MG63 (cell line): ENCODE data around the gene MTX3. TPM values are rescaled to one million over a fixed set of nuclear protein-coding genes. Genes with fewer than 3 reads are reported as not detected.
A peak's percentile ranks its signal among the peaks of the same experiment; 100 is the strongest.

ENCODE experiments used
- DNase-seq: peaks from one replicate; pipeline ENCODE4 v3.0.0-alpha.2; 2020
- H3K27me3 ChIP-seq: fragments of 250-450 bp; sonication (Bioruptor Pico); 2 replicates; pipeline ENCODE4 v1.5.1; 2020; ENCODE audit warnings: mild to moderate bottlenecking, moderate library complexity
- H3K36me3 ChIP-seq: fragments of 250-450 bp; sonication (Bioruptor Pico); 2 replicates; pipeline ENCODE4 v1.5.1; 2020; ENCODE audit warnings: mild to moderate bottlenecking, moderate library complexity
- H3K4me3 ChIP-seq: fragments of 250-450 bp; sonication (Bioruptor Pico); 2 replicates; pipeline ENCODE4 v1.5.1; 2020; ENCODE audit warnings: mild to moderate bottlenecking, moderate library complexity
- H3K9me3 ChIP-seq: fragments of 250-450 bp; sonication (Bioruptor Pico); 2 replicates; pipeline ENCODE4 v1.5.1; 2020; ENCODE audit warnings: mild to moderate bottlenecking, moderate library complexity
- total RNA-seq: library from RNA; depleted of rRNA; stranded (reverse); fragments of >200 nt; shearing (Covaris generic); gene quantifications from 2 replicates; pipeline ENCODE4 v1.2.3, GENCODE V29; 2014; ENCODE audit warnings: low replicate concordance; rRNA removed

Gene MTX3, protein sequence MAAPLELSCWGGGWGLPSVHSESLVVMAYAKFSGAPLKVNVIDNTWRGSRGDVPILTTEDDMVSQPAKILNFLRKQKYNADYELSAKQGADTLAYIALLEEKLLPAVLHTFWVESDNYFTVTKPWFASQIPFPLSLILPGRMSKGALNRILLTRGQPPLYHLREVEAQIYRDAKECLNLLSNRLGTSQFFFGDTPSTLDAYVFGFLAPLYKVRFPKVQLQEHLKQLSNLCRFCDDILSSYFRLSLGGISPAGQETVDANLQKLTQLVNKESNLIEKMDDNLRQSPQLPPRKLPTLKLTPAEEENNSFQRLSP
- 3.4 and 7.1 TPM in 2 replicates for total RNA-seq

DNA sequence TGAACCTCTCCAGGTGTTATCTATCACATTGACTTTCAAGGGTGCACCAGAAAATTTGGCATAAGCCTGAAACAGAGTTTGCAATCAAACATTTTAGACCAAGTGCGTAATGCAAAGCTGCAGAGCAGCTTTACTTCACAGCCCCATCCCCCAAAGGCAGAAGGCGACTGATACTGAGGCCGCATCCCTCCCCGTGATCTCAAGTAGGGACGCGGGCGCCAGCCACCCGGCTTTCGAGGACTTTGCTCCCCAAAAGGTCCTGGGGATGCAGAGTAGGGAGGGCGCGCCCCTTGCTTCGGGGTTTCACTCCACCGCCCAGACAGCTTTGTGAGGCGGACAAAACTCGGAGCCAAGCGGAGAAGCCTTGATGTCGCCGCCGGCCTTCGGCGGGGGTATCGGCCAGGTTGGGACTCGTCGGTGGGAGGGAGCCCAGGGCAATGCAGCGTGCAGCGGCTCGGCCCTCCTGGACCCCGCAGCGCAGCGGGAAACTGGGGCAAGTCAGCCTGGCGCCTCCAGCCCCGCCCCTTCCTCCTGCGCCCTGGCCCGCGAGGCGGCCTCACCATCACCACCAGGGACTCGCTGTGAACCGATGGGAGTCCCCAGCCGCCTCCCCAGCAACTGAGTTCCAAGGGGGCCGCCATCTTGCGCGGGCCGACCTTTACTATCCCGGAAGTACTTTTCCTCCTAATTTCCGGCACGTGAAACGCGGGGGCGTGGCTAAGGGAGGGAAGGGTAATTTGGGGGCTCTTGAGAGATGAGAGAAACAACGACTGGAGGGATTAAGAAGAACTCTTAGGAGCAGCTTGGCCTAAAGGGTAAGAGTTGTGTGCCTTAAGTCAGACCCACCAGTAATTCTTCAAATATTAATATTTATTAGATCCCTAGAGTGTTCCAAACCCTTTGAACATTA, at the start of gene MTX3:
Gene MTX3 (minus strand): TSS at position 665 of the 910 bp plus-strand sequence. CDS start 24 bp downstream, at position 641.
- Histone ChIP-seq H3K27me3 (no peaks in the 10 kb centered on the region), H3K36me3 (peaks cover 31% of the 10 kb centered on the region), H3K9me3 (no peaks in the 10 kb centered on the region), H3K4me3 (peak within 1 kb of the TSS; percentile 80)
- DNase-seq = peak; percentile 89

DNA sequence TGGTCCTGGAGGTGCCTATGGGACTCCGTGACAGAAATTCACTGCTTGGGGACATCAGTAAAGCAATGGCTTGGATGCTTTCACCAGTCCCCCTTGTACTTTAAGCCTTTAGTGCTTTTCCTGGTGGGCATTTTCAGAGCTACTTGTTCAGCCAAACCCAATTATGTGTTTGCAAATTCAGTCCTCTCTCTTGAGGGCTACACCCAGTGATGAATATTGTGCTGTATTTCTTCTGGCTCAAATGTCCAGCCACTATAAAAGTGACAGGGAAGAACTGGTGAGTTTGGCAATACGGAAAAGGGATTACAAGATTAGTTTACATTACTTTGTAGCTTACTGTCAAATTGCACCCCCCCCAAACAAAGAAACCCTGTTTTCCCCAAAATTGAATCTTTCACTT, 48.6 kb upstream of the MTX3 start:
- Histone ChIP-seq H3K36me3 (no peaks in the 10 kb centered on the region), H3K27me3 (peaks cover 11% of the 10 kb centered on the region; the same call in 1 of the 2 replicates), H3K9me3 (no peaks in the 10 kb centered on the region), H3K4me3 (no peak overlapping the region)
- no peak for DNase-seq

DNA sequence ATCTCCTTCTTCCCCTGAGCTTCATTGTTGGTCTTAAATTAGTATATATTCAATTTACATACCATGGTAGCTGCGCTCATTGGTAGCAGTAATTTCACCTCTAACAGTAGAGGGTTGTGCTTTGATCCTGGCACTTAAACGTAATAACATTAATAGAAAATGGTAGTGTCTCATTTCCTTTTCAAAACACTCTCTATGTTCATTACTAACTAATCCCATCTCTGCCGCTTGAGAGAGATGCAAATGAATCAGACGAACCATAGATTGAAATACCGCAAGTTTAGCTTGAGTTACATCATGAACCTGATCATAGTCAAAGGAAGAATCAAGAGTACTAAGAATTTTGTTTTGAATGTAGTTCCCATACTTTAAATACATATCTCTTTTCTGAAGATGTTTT, 46.3 kb upstream of the MTX3 start:
- Histone ChIP-seq H3K4me3 (no peak overlapping the region), H3K36me3 (no peaks in the 10 kb centered on the region), H3K27me3 (peaks cover 11% of the 10 kb centered on the region; the same call in 1 of the 2 replicates), H3K9me3 (no peaks in the 10 kb centered on the region)
- no peak for DNase-seq

DNA sequence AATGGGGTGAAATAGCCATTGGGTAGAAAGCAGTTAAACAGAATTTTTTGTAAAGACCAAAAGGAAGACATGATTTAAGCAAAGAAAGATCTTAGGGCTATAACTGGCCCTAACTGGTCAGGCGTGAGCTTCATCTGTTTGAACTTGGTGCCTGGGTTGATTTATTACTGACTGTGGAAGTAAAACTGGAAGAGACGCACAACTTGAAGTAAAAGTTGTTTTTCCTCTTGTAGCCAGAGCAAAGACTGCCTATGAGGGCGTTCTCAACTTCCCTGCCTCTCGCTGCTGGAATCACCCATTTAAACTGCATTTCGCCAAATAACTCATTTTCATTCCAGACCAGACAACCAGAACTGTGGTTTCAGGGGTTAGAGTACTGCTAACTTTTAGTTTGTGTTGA, 45.6 kb upstream of the MTX3 start:
- H3K36me3 ChIP-seq = no peaks in the 10 kb centered on the region
- H3K4me3 ChIP-seq = no peak overlapping the region
- H3K9me3 ChIP-seq = no peaks in the 10 kb centered on the region
- no peak for DNase-seq
- peaks cover 11% of the 10 kb centered on the region; the same call in 1 of the 2 replicates for H3K27me3 ChIP-seq

DNA sequence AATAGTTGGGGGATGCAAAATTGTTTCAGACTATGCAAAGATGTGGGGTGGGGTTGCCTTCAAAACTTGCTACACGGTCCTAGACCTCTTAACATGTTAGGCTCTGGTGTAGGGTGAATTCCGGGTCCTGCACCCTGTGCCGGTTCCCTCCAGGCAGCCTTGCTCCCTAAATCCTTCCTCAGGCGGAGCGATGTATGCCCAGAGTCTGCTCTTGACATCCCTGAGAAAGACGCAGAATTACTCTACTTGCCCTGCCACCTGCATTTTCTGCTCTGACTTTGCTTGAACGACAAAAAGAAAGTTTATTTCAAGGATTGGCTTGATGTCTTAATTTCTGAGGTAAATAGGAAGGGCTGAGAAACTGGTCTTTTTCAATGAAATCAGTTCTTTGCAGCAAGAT, 44.8 kb upstream of the MTX3 start:
- peaks cover 11% of the 10 kb centered on the region; the same call in 1 of the 2 replicates for H3K27me3 ChIP-seq
- no peaks in the 10 kb centered on the region for H3K36me3 ChIP-seq
- H3K9me3 ChIP-seq = no peaks in the 10 kb centered on the region
- H3K4me3 ChIP-seq = no peak overlapping the region
- no peak for DNase-seq

DNA sequence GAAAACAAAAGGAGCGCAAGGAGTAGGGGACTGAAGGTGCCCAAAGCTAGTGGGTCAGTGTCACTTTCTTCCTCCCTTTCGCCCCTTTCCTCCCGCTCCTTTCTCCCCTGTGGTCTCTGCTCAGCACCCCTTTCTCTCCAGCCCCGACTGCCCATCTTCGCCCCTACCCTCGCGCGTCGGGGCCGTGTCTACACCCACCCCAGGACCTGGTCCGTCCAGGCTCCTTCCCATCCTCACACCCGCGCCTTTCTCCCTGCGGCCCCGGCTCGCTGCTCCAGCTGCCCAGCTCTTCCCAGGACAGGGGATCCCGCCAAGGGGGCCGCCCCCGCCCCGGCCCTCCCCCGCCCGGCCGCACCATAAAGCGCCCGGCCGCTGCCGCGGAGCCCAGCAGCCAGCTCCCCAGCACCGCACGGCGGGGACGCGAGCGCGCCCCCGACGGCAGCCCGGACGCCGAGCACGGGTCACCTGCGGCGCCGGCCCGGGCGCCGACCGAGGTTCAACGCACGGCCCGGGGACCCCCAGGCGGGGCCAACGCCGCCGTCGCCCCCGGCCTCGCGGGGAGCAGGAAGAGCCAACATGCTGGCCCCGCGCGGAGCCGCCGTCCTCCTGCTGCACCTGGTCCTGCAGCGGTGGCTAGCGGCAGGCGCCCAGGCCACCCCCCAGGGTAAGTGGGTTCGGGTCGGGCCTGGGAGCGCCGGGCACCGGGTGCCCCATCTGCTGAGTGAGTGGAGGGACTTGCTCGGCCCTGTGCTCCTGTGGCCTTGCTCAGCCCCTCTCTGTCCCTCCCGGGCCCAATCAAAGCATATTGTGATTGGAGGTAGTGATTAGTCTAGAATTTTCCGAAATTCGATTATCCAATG, 44.1 kb upstream of the MTX3 start, which contains the start of gene THBS4:
Gene THBS4 (plus strand): TSS at position 387 of the 860 bp plus-strand sequence. CDS start 190 bp downstream, at position 577.
- H3K9me3 ChIP-seq = no peaks in the 10 kb centered on the region
- peak within 1 kb of the TSS; percentile 11; the same call in 1 of the 2 replicates for H3K4me3 ChIP-seq
- no peak for DNase-seq
- peaks cover 11% of the 10 kb centered on the region; the same call in 1 of the 2 replicates for H3K27me3 ChIP-seq
- no peaks in the 10 kb centered on the region for H3K36me3 ChIP-seq

DNA sequence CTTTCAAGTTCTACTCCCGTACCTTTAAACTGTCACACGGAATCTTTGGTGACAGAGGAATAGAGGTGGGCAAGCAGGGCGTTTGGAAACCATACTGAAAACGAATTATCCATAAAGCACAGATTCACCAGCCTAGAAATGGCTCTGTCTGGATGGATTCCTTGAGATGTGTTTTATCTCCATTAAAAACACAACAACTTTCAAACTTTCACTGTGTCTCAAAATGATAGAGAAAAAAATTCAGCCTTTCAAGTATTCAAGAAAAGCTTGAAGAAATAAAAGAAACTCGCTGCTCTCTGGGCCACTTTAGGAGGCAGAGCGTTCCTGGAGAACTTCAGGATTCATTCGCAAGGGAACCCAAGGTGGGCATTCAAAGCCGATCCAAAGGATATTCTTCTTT, 43.5 kb upstream of the MTX3 start:
- Histone ChIP-seq H3K4me3 (no peak overlapping the region), H3K36me3 (no peaks in the 10 kb centered on the region), H3K9me3 (no peaks in the 10 kb centered on the region), H3K27me3 (peaks cover 11% of the 10 kb centered on the region; the same call in 1 of the 2 replicates)
- no peak for DNase-seq

DNA sequence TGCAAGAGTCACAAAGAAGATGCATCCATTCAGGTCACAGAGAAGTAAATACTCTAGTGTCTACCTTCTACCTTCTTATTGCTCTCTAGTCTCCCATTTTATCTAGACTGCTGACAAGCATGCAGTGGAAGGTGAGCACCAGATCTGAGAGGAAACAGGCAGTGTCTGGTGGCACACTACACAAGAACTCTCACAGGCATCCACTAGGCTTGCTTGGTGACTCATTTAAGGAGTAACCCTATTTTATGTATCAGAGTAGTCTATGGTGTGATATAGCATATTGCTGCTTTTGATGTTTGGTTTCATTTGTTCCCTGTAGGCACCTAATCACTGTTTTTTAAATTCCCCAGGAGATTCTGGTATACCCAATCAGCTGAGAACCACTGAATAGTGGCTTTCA, 42.5 kb upstream of the MTX3 start:
- Histone ChIP-seq H3K9me3 (no peaks in the 10 kb centered on the region), H3K27me3 (peaks cover 11% of the 10 kb centered on the region; the same call in 1 of the 2 replicates), H3K36me3 (no peaks in the 10 kb centered on the region), H3K4me3 (no peak overlapping the region)
- DNase-seq = no peak

DNA sequence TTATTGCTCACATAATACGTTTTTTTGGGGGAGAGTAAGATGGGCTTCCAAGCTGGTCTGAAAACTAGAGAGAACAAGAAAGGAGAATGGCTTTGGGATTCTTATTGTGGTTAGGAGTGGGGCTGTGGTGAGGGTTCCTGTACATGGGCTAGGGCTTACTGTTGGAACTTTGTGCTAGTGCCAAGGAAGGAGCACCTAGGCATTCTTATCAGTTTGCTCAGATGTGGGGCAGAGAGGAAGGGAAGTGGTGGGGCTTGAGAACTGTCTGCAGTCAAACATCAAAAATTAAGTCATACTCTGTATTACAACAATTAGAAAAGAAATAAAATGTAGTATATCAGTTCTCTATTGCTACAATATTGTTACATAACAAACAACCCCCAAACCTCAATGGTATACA, 40.0 kb upstream of the MTX3 start:
- no peak for DNase-seq
- no peak overlapping the region for H3K4me3 ChIP-seq
- peaks cover 9% of the 10 kb centered on the region; the same call in 1 of the 2 replicates for H3K27me3 ChIP-seq
- no peaks in the 10 kb centered on the region for H3K36me3 ChIP-seq
- H3K9me3 ChIP-seq = no peaks in the 10 kb centered on the region

DNA sequence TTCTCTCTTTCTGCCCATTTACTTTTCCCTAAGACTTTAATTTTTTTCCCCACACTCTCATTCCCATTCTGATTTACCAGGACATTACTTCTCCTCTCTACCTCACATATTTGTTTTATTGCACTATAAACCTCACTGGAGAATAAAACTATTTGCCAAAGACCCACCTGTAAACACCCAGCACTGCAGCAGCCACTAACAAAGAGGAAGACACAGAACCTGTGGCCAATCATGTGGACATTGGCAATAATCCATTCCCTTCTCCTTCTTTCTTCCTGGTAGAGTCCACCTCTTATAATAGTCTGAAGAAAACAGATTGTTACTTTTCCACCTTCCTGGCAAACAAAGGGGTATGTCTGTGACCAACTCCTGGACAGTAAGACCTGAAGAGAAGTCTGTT, 35.8 kb upstream of the MTX3 start:
- Histone ChIP-seq H3K4me3 (no peak overlapping the region), H3K9me3 (no peaks in the 10 kb centered on the region), H3K36me3 (no peaks in the 10 kb centered on the region), H3K27me3 (no peaks in the 10 kb centered on the region)
- DNase-seq = no peak

DNA sequence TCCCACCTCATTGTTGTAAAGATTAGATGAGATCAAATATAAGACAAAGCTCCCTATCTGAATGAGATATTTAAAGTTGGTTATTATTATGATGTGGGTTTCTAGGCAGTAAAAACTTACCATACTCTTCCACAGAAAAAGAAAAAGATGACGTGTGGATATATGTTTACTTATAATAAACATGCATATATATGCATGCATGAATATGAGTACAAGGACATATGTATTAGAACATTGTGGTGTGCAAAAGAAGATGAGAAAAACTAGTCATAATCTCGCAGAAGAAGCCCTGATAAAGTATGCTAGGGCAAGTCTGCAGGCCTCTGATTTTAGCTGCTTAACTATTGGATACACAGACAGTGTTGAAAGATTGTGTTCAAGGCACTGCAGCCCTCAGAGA, 34.0 kb upstream of the MTX3 start:
- Histone ChIP-seq H3K27me3 (no peaks in the 10 kb centered on the region), H3K36me3 (no peaks in the 10 kb centered on the region), H3K9me3 (no peaks in the 10 kb centered on the region), H3K4me3 (no peak overlapping the region)
- no peak for DNase-seq

DNA sequence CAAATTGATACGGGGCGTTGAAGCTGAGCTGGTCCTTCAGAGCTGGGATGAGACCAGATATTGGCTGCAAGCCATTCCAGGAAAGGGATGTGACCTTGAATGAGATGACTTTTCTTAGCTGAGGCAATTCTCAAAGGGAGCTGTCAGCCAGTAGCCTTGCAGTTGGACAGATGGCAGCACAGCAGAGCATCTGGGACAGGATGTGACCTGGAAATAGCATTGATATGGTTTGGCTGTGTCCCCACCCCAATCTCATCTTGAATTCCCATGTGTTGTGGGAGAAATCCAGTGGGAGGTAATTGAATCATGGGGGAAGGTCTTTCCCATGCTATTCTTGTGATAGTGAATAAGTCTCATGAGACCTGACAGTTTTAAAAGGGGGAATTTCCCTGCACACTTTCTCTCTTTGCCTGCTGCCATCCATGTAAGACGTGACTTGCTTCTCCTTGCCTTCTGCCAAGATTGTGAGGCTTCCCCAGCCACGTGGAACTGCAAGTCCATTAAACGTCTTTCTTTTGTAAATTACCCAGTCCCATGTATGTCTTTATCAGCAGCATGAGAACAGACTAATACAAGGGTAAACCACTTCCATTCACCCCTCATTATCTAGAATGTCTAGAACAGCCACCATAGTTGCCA, 19.8 kb upstream of the MTX3 start:
- H3K9me3 ChIP-seq = no peaks in the 10 kb centered on the region
- no peaks in the 10 kb centered on the region for H3K36me3 ChIP-seq
- no peak for DNase-seq
- H3K27me3 ChIP-seq = no peaks in the 10 kb centered on the region
- H3K4me3 ChIP-seq = no peak overlapping the region

DNA sequence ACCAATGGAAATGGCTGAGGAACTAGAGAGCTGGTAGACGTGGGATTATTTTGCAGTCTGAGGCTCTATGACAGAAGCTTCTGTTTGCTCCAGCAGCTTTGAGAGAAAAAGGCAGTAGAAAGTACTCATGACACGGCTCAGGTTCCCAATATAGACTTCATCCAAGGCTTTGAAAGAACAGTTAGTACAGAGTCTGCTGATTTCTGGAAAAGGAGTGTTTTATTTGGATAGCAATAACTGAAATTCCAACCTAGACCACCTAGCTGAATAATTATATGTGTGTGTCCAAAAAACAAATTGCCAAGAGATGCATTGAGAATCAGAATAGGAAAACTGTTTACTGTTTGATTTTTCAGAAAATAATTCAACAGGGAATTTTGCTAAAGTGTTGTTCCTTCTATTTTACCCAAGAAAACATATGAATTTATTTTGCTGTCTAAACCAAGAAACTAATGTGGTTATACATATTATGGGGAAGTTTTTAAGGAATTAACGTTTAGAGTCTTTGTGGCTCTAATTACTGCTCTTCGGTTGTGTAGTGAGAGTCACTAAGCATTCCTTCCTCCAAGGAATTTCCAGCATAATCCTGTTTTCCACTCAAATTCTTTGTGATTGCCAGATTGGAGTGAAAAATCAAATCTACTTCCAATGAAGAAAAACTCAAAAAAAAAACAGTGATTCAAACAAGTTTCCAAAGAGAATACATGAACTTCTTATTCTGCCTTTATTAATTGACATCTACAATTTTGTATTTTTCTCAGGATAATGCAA, 18.1 kb upstream of the MTX3 start:
- Histone ChIP-seq H3K27me3 (no peaks in the 10 kb centered on the region), H3K9me3 (no peaks in the 10 kb centered on the region; the same call in 1 of the 2 replicates), H3K4me3 (no peak overlapping the region), H3K36me3 (no peaks in the 10 kb centered on the region)
- no peak for DNase-seq

DNA sequence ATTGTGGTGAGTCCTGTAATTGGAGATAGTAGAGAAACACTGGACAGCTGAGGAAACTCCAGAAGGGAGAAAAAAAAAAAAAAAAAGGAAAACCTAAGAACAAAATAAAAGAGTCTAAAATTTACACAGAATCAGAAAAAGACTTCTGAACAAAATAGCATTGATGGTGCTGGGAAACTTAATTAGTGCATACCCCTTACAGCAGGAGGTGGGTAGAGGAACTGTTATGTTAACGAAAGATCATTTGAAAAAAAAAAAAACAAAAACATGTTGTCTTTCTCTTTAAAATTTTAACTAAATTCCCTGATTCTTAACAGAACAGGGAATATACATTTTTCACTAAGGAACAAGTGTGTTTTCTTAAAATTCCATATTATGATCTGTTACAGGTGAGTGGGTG, 11.6 kb upstream of the MTX3 start:
- no peaks in the 10 kb centered on the region; the same call in 1 of the 2 replicates for H3K9me3 ChIP-seq
- H3K4me3 ChIP-seq = no peak overlapping the region
- DNase-seq = no peak
- H3K27me3 ChIP-seq = no peaks in the 10 kb centered on the region
- H3K36me3 ChIP-seq = no peaks in the 10 kb centered on the region

DNA sequence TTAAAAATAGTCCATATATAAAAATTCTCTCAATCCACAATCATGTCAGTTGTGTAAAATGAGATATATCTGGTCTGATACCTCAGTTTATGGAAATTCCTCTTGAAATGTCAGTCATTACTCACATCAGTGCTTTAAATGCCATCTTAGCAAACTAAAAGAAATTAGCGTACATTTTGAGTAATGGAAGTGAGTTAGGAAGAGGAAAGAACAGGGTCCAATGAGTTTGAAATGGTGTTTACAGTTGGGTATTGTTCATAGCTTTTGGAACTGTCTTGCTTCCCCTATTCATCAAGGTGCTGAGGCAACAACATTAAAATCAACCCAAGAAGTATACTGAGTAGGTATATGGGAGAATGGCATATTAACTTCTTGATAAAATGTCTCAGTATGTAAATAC, 8.7 kb upstream of the MTX3 start:
- Histone ChIP-seq H3K4me3 (no peak overlapping the region), H3K9me3 (no peaks in the 10 kb centered on the region), H3K36me3 (no peaks in the 10 kb centered on the region), H3K27me3 (no peaks in the 10 kb centered on the region)
- DNase-seq = no peak
